HEK293 (cell line): Measurements from ENCODE around the gene METTL25.

Source experiments
- CTCF ChIA-PET: fragments of 350-600 bp; formaldehyde crosslinking; extraction: SDS; loops from one replicate; lab custom pipeline; 2021; ENCODE audit warnings: antibody characterized with exemption; lab: Yijun Ruan, JAX
- POLR2A ChIA-PET: fragments of 300-600 bp; formaldehyde crosslinking; extraction: SDS; loops from one replicate; lab custom pipeline; 2020; ENCODE audit warnings: antibody characterized with exemption, inconsistent platforms; lab: Yijun Ruan, JAX
- H3K27ac ChIP-seq: fragments of 200-500 bp; sonication (Bioruptor generic); 2 replicates; pipeline ENCODE4 v1.5.1; 2014; ENCODE audit warnings: low read depth, low read length, control low read depth, inconsistent platforms; ENCODE audit errors: extremely low read depth
- H3K36me3 ChIP-seq, 2 experiments: fragments of 200-500 bp in 1 of 2; sonication (Bioruptor generic) in 1 of 2; 1 replicate in 1 of 2; 2 replicates in 1 of 2; pipeline ENCODE4 v1.5.1; 2014 to 2017; ENCODE audit warnings: inconsistent platforms in 2 of 2, low read length in 2 of 2; ENCODE audit not compliant: control insufficient read depth in 2 of 2, insufficient read depth in 1 of 2
- H3K4me1 ChIP-seq: fragments of 200-500 bp; sonication (Bioruptor generic); 2 replicates; pipeline ENCODE4 v1.5.1; 2014; ENCODE audit warnings: mild to moderate bottlenecking, low read length, inconsistent platforms; ENCODE audit not compliant: control insufficient read depth, insufficient read depth
- H3K4me3 ChIP-seq: 2 replicates; pipeline ENCODE4 v1.5.1; 2011; ENCODE audit warnings: low read depth, mild to moderate bottlenecking, control low read depth, low read length, moderate library complexity
- H3K9me3 ChIP-seq: fragments of 200-500 bp; sonication (Bioruptor generic); 2 replicates; pipeline ENCODE4 v1.5.1; 2014; ENCODE audit warnings: low read depth, low read length, inconsistent platforms; ENCODE audit not compliant: control insufficient read depth, insufficient read depth
- HOXD13 ChIP-seq: sonication (generic); formaldehyde crosslinking; IDR thresholded peaks from 2 replicates; pipeline ENCODE4 v1.8.0; 2022; ENCODE audit warnings: missing genetic modification reagents, borderline replicate concordance
- KLF8 ChIP-seq: fragments of 450-650 bp; formaldehyde crosslinking; IDR thresholded peaks from 2 replicates; pipeline ENCODE4 v1.5.1; 2016; ENCODE audit warnings: missing biosample characterization, missing genetic modification characterization
- SP3 ChIP-seq: fragments of 450-650 bp; formaldehyde crosslinking; IDR thresholded peaks from 2 replicates; pipeline ENCODE4 v1.5.1; 2016; ENCODE audit warnings: missing biosample characterization, missing genetic modification characterization
- ZBTB49 ChIP-seq: fragments of 450-650 bp; formaldehyde crosslinking; IDR thresholded peaks from 2 replicates; pipeline ENCODE4 v1.5.1; 2016; ENCODE audit warnings: missing biosample characterization, missing genetic modification characterization, low read depth
- ZNF140 ChIP-seq: fragments of 450-650 bp; formaldehyde crosslinking; IDR thresholded peaks from 2 replicates; pipeline ENCODE4 v1.5.1; 2016; ENCODE audit warnings: missing biosample characterization, missing genetic modification characterization
- ZNF148 ChIP-seq: fragments of 450-650 bp; formaldehyde crosslinking; IDR thresholded peaks from 2 replicates; pipeline ENCODE4 v1.5.0; 2017; ENCODE audit warnings: missing biosample characterization, missing genetic modification characterization, borderline replicate concordance
- ZNF169 ChIP-seq: fragments of 450-650 bp; formaldehyde crosslinking; IDR thresholded peaks from 2 replicates; pipeline ENCODE4 v1.5.1; 2016; ENCODE audit warnings: missing biosample characterization, missing genetic modification characterization
- ZNF175 ChIP-seq: fragments of 450-650 bp; formaldehyde crosslinking; IDR thresholded peaks from 2 replicates; pipeline ENCODE4 v1.5.1; 2016; ENCODE audit warnings: missing biosample characterization, missing genetic modification characterization
- ZNF394 ChIP-seq: fragments of 450-650 bp; formaldehyde crosslinking; IDR thresholded peaks from 2 replicates; pipeline ENCODE4 v1.5.1; 2016; ENCODE audit warnings: missing biosample characterization, missing genetic modification characterization, mild to moderate bottlenecking, moderate library complexity, borderline replicate concordance
- ZNF423 ChIP-seq: fragments of 450-650 bp; formaldehyde crosslinking; IDR thresholded peaks from 2 replicates; pipeline ENCODE4 v1.5.1; 2016; ENCODE audit warnings: missing biosample characterization, missing genetic modification characterization
- ZNF473 ChIP-seq: fragments of 450-650 bp; formaldehyde crosslinking; IDR thresholded peaks from 2 replicates; pipeline ENCODE4 v1.5.1; 2017; ENCODE audit warnings: missing biosample characterization, missing genetic modification characterization
- ZNF48 ChIP-seq: fragments of 450-650 bp; formaldehyde crosslinking; IDR thresholded peaks from 2 replicates; pipeline ENCODE4 v1.5.1; 2016; ENCODE audit warnings: missing biosample characterization, missing genetic modification characterization
- ZNF792 ChIP-seq: fragments of 450-650 bp; formaldehyde crosslinking; IDR thresholded peaks from 2 replicates; pipeline ENCODE4 v1.5.1; 2016; ENCODE audit warnings: missing biosample characterization, missing genetic modification characterization
- TF ChIP-seq, protein P1 (sequence below): fragments of 450-650 bp; formaldehyde crosslinking; conservative IDR thresholded peaks from 2 replicates; pipeline ENCODE4 v1.5.1; 2016; ENCODE audit warnings: low read depth, missing biosample characterization, missing genetic modification characterization
- TF ChIP-seq, protein P2 (sequence below): fragments of 450-650 bp; formaldehyde crosslinking; IDR thresholded peaks from 2 replicates; pipeline ENCODE4 v1.5.1; 2016; ENCODE audit warnings: missing biosample characterization, missing genetic modification characterization

The METTL25 gene

DNA sequence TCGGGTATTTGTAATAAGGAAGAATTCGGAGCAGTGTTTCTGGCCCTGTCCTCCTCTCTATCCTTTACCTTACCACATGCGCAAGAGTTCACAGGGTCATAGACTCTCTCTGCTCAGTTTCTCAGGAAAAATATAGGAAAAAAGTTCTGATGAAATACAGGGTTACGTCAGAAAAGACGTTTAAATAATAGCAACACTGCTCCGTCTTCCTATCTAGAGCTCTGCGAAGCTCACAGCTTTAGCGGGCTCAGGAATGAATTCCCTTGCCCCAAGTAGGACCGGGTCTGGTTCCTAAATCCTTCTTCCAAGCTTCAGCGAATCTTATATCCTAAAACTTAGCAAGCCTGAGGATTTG lies 507 bp upstream of the METTL25 start:
- POLR2A ChIA-PET = interaction anchor here (1.3 kb wide), 1 partner anchor 329 kb away, joined by 4 read pairs; the partner anchor contains the start of gene TMTC2
- Histone ChIP-seq H3K27ac (no peak overlapping the region; the same call in 1 of the 2 replicates), H3K4me1 (peaks cover 4% of the 10 kb centered on the region; the same call in 1 of the 2 replicates), H3K4me3 (peak overlapping the region; percentile 73), H3K36me3 (peaks cover 33 to 43% of the 10 kb centered on the region in 2 experiments), H3K9me3 (no peaks in the 10 kb centered on the region)
- TF ChIP-seq ZNF473 = no peak
- no peak for TF ChIP-seq ZNF394 (tag by site-specific recombination)
- TF ChIP-seq, protein P1, sequence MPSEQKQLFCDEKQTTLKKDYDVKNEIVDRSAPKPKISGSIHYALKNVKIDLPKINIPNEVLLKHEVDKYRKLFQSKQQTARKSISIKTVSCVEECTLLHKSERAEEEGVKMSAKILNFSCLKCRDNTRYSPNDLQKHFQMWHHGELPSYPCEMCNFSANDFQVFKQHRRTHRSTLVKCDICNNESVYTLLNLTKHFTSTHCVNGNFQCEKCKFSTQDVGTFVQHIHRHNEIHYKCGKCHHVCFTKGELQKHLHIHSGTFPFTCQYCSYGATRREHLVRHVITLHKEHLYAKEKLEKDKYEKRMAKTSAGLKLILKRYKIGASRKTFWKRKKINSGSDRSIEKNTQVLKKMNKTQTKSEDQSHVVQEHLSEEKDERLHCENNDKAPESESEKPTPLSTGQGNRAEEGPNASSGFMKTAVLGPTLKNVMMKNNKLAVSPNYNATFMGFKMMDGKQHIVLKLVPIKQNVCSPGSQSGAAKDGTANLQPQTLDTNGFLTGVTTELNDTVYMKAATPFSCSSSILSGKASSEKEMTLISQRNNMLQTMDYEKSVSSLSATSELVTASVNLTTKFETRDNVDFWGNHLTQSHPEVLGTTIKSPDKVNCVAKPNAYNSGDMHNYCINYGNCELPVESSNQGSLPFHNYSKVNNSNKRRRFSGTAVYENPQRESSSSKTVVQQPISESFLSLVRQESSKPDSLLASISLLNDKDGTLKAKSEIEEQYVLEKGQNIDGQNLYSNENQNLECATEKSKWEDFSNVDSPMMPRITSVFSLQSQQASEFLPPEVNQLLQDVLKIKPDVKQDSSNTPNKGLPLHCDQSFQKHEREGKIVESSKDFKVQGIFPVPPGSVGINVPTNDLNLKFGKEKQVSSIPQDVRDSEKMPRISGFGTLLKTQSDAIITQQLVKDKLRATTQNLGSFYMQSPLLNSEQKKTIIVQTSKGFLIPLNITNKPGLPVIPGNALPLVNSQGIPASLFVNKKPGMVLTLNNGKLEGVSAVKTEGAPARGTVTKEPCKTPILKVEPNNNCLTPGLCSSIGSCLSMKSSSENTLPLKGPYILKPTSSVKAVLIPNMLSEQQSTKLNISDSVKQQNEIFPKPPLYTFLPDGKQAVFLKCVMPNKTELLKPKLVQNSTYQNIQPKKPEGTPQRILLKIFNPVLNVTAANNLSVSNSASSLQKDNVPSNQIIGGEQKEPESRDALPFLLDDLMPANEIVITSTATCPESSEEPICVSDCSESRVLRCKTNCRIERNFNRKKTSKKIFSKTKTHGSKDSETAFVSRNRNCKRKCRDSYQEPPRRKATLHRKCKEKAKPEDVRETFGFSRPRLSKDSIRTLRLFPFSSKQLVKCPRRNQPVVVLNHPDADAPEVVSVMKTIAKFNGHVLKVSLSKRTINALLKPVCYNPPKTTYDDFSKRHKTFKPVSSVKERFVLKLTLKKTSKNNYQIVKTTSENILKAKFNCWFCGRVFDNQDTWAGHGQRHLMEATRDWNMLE (tag by site-specific recombination) = no peak
- TF ChIP-seq, protein P2, sequence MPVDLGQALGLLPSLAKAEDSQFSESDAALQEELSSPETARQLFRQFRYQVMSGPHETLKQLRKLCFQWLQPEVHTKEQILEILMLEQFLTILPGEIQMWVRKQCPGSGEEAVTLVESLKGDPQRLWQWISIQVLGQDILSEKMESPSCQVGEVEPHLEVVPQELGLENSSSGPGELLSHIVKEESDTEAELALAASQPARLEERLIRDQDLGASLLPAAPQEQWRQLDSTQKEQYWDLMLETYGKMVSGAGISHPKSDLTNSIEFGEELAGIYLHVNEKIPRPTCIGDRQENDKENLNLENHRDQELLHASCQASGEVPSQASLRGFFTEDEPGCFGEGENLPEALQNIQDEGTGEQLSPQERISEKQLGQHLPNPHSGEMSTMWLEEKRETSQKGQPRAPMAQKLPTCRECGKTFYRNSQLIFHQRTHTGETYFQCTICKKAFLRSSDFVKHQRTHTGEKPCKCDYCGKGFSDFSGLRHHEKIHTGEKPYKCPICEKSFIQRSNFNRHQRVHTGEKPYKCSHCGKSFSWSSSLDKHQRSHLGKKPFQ = no peak
- no peak for TF ChIP-seq ZNF140 (tag by site-specific recombination)
- TF ChIP-seq ZNF148 = no peak
- TF ChIP-seq ZNF423 (tag by site-specific recombination) = no peak
- TF ChIP-seq ZNF175 (tag by site-specific recombination) = no peak
- no peak for TF ChIP-seq ZBTB49
- TF ChIP-seq ZNF792 (tag by site-specific recombination) = no peak
- TF ChIP-seq KLF8 = no peak
- no peak for TF ChIP-seq HOXD13 (CRISPR knock-in tag)
- TF ChIP-seq ZNF169 (tag by site-specific recombination) = no peak
- no peak for TF ChIP-seq ZNF48 (tag by site-specific recombination)
- no peak for TF ChIP-seq SP3 (tag by site-specific recombination)
- CTCF ChIA-PET = interaction anchor here (0.6 to 2.9 kb wide), 14 partner anchors 10 to 825 kb away, joined by 3 to 16 read pairs (median 4); no protein-coding TSS in a partner anchor
